Fibroblast of pulmonary artery (primary cell): ENCODE data around the gene ERP44.

Source experiments
- DNase-seq: peaks from one replicate; pipeline ENCODE4 v3.0.0-alpha.2; 2010; ENCODE audit warnings: low read depth
- H3K4me3 ChIP-seq: replicated peaks from 2 replicates; pipeline ENCODE4 v1.5.1; 2011; ENCODE audit warnings: low read depth, mild to moderate bottlenecking, control low read depth, low read length, moderate library complexity
- TF ChIP-seq, protein P1 (sequence below): IDR thresholded peaks from 2 replicates; pipeline ENCODE4 v1.5.1; 2011; ENCODE audit warnings: mild to moderate bottlenecking, control low read depth, low read length, inconsistent platforms; ENCODE audit errors: missing control alignments

ERP44 gene

GRCh38 chr9:99947395-99947794 is 151.4 kb downstream of the ERP44 start:
- DNase-seq, result peak; percentile 20
- TF ChIP-seq, protein P1, sequence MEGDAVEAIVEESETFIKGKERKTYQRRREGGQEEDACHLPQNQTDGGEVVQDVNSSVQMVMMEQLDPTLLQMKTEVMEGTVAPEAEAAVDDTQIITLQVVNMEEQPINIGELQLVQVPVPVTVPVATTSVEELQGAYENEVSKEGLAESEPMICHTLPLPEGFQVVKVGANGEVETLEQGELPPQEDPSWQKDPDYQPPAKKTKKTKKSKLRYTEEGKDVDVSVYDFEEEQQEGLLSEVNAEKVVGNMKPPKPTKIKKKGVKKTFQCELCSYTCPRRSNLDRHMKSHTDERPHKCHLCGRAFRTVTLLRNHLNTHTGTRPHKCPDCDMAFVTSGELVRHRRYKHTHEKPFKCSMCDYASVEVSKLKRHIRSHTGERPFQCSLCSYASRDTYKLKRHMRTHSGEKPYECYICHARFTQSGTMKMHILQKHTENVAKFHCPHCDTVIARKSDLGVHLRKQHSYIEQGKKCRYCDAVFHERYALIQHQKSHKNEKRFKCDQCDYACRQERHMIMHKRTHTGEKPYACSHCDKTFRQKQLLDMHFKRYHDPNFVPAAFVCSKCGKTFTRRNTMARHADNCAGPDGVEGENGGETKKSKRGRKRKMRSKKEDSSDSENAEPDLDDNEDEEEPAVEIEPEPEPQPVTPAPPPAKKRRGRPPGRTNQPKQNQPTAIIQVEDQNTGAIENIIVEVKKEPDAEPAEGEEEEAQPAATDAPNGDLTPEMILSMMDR, result peak; percentile 30
- H3K4me3 ChIP-seq, result no peak overlapping the region

DNA sequence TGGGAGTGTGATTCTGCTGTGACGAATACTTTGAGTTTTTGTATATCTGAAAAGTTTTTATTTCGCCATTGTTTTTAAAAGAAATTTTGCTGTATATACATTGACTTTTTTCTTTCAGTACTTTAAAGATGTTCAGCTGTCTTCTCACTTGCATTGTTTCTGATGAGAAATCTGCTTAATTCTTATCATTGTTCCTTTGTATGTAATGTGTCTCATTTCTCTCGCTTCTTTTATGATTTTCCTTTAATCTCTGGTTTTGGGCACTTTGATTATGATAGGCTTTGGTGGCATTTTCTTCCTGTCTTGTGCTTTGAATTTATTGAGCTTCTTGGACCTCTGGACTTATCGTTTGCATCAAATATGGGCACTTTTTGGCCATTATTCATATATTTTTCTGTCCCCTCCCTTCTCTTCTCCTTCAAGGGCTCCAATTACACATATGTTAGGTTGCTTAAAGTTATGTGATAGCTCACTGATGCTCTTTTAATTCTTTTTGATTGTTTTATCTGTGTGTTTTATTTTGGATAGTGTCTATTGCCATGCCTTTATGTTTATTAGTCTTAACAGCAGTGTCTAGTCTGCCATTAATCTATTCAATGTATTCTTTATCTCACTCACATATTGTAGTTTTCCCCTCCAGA is 161.7 kb downstream of the ERP44 start:
- TF ChIP-seq, protein P1, result no peak

DNA sequence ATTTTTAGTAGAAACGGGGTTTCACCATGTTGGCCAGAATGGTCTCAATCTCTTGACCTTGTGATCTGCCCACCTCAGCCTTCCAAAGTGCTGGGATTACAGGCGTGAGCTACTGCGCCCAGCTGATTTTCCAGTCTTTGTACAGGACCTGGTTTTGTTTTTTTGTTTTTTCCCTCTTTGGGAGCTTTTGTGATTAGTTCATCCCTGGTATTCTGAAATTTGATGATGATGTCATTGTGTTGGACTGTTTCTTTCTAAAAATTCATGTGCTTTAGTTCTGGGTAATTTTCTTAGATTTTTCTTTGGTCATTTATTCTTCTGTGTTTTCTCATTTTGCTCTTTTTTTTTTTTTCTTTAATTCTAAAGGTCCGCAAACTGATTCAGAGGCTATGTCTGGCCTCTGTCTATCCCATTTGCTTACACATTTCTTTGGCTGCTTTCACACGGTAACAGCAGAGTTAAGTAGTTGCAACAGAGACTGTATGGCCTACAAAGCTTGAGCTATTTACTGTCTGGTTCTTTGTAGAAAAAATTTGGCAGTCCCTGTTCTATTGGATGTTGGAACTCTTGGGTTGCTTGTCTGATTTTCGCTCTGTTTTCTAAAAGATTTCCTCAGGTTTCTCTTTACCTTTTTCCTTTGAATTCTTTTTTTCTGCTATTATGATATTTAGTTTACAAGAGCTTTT is 167.5 kb downstream of the ERP44 start:
- H3K4me3 ChIP-seq, result no peak overlapping the region
- DNase-seq, result peak; percentile 3
- TF ChIP-seq, protein P1, result no peak

More for the DNA sequence above, 161.7 kb downstream of the ERP44 start:
- H3K4me3 ChIP-seq, result no peak overlapping the region
- no peak for DNase-seq

- TF ChIP-seq, protein P1, result no peak
- no peak for DNase-seq
Measured at GRCh38 chr9:99929652-99930051, 169.1 kb downstream of the ERP44 start.

More at GRCh38 chr9:99929652-99930051, 169.1 kb downstream of the ERP44 start:
- no peak overlapping the region for H3K4me3 ChIP-seq
